HL-60/S4 treated with phorbol 12-myristate 13-acetate at 8.2 ng/mL for 4 days and 3 days (cell line): ENCODE data around the gene CFAP97.

Experiments
- in situ Hi-C: fragments of 300-500 bp; cut with MboI; formaldehyde crosslinking; loops from 2 replicates; pipeline ENCODE4 v1.15.0; 2022; ENCODE audit warnings: low sequenced_read_pairs

CFAP97 gene

GRCh38 chr4:185113340-185113739 is 90.5 kb downstream of the CFAP97 start:
- in situ Hi-C loops = loop anchor here (25.0 kb wide), 1 partner anchor 351 kb away; no protein-coding TSS in a partner anchor

- in situ Hi-C loops = loop anchor here (25.0 kb wide), 1 partner anchor 350 kb away; no protein-coding TSS in a partner anchor
Measured at GRCh38 chr4:185112104-185112503, 91.7 kb downstream of the CFAP97 start.

- in situ Hi-C loops = loop anchor here (25.0 kb wide), 1 partner anchor 348 kb away; no protein-coding TSS in a partner anchor
Measured at GRCh38 chr4:185110375-185110823, 93.4 kb downstream of the CFAP97 start.

- in situ Hi-C loops = loop anchor here (25.0 kb wide), 1 partner anchor 347 kb away; no protein-coding TSS in a partner anchor
Measured at GRCh38 chr4:185109736-185110135, 94.1 kb downstream of the CFAP97 start.
